HL-60 (cell line): Measurements from ENCODE around the gene CTSG.
A peak's percentile ranks its signal among the peaks of the same experiment; 100 is the strongest.

ENCODE experiments used
- DNase-seq, 2 experiments: peaks; one replicate each; pipeline ENCODE4 v3.0.0-alpha.2; 2010 to 2020; ENCODE audit warnings: low read depth in 1 of 2, low spot score in 1 of 2
- H3K27ac ChIP-seq: fragments of 250-450 bp; sonication (Bioruptor Pico); replicated peaks from 2 replicates; pipeline ENCODE4 v1.5.1; 2020; ENCODE audit warnings: mild to moderate bottlenecking, moderate library complexity
- H3K27me3 ChIP-seq: fragments of 250-450 bp; sonication (Bioruptor Pico); 2 replicates; pipeline ENCODE4 v1.5.1; 2021; ENCODE audit warnings: mild to moderate bottlenecking, moderate library complexity; ENCODE audit not compliant: insufficient read depth, poor library complexity, severe bottlenecking
- H3K4me3 ChIP-seq: replicated peaks from 2 replicates; pipeline ENCODE4 v1.5.1; 2011; ENCODE audit warnings: mild to moderate bottlenecking, control low read depth, low read length; ENCODE audit not compliant: insufficient read depth
- GABPA ChIP-seq: IDR thresholded peaks from 2 replicates; pipeline ENCODE4 v1.6.1; 2012; ENCODE audit warnings: low read depth
- POLR2AphosphoS5 ChIP-seq: IDR thresholded peaks from 2 replicates; pipeline ENCODE4 v1.6.1; 2012; ENCODE audit warnings: low read depth
- REST ChIP-seq: IDR thresholded peaks from 2 replicates; pipeline ENCODE4 v1.6.1; 2012; ENCODE audit warnings: low read depth; ENCODE audit not compliant: insufficient replicate concordance
- SPI1 ChIP-seq: IDR thresholded peaks from 2 replicates; pipeline ENCODE4 v1.6.1; 2012; ENCODE audit warnings: low read depth, mild to moderate bottlenecking, borderline replicate concordance
- TF ChIP-seq, protein P1 (sequence below): IDR thresholded peaks from one replicate; pipeline ENCODE4 v1.5.1; 2011; ENCODE audit warnings: low read length, control low read depth, inconsistent platforms; ENCODE audit not compliant: insufficient read depth

CTSG gene

GRCh38 chr14:24574206-24574774, 1.8 kb downstream of the CTSG start:
- no peak overlapping the region for H3K27ac ChIP-seq
- TF ChIP-seq REST (no peak), GABPA (no peak)
- H3K27me3 ChIP-seq, result no peaks in the 10 kb centered on the region
- DNase-seq, result no peak
- H3K4me3 ChIP-seq, result peak overlapping the region; percentile 52

DNA sequence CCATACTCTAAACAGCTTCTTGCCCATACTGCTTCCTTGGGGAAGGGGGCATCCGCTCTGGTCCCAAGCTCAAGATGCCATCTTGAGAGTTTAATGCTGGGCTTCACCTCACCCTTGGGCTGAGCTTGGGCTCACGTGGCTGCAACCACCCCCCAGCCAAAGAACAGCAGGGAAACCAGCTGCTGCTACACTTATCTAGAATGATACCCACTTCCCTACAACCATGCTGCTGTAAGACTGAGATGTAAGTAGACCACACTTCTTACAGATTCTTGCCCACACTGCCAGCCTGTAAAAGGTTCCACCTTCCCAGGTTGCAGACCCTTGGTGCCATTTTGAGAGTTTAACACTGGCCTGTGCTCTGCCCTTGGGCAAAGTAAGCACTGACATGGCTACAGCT, 9.7 kb downstream of the CTSG start:
- Histone ChIP-seq H3K27me3 (no peaks in the 10 kb centered on the region), H3K4me3 (no peak overlapping the region), H3K27ac (no peak overlapping the region)
- no peak for TF ChIP-seq POLR2AphosphoS5
- no peak for TF ChIP-seq GABPA
- no peak for TF ChIP-seq REST
- TF ChIP-seq, protein P1, sequence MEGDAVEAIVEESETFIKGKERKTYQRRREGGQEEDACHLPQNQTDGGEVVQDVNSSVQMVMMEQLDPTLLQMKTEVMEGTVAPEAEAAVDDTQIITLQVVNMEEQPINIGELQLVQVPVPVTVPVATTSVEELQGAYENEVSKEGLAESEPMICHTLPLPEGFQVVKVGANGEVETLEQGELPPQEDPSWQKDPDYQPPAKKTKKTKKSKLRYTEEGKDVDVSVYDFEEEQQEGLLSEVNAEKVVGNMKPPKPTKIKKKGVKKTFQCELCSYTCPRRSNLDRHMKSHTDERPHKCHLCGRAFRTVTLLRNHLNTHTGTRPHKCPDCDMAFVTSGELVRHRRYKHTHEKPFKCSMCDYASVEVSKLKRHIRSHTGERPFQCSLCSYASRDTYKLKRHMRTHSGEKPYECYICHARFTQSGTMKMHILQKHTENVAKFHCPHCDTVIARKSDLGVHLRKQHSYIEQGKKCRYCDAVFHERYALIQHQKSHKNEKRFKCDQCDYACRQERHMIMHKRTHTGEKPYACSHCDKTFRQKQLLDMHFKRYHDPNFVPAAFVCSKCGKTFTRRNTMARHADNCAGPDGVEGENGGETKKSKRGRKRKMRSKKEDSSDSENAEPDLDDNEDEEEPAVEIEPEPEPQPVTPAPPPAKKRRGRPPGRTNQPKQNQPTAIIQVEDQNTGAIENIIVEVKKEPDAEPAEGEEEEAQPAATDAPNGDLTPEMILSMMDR, result no peak
- TF ChIP-seq SPI1, result no peak
- no peak for DNase-seq

- TF ChIP-seq GABPA, result no peak
- no peak for TF ChIP-seq SPI1
- TF ChIP-seq POLR2AphosphoS5, result no peak
- TF ChIP-seq, protein P1, result no peak
- no peak for TF ChIP-seq REST
- Histone ChIP-seq H3K4me3 (no peak overlapping the region), H3K27ac (no peak overlapping the region), H3K27me3 (no peaks in the 10 kb centered on the region)
- DNase-seq, result no peak
Measured at GRCh38 chr14:24565766-24566165, 10.3 kb downstream of the CTSG start.

DNA sequence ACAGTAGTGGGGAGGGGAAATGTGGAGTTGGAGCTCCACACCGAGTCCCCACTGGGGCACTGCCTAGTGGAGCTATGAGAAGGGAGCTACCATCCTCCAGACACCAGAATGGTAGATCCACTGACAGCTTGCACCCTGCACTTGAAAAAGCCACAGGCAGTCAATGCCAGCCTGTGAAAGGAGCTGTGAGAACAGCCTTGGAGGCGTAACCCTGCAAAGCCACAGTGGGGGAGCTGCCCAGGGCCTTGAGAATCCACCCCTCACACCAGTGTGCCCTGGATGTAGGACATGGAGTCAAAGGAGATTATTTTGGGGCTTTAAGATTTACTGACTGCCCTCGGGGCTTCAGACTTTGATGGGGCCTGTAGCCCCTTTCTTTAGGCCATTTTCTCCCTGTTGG, 12.5 kb downstream of the CTSG start:
- no peak overlapping the region for H3K4me3 ChIP-seq
- TF ChIP-seq SPI1 (no peak), GABPA (no peak), POLR2AphosphoS5 (no peak), REST (no peak)
- TF ChIP-seq, protein P1, result no peak
- H3K27ac ChIP-seq, result no peak overlapping the region
- DNase-seq, result no peak
- no peaks in the 10 kb centered on the region for H3K27me3 ChIP-seq
